Activated T-helper 2 cell treated with anti-CD3 and anti-CD28 coated beads, Interferon-gamma antibody, Interleukin-2, Interleukin-4, amounts not matched to agents 10 μg/mL and 5 μg/mL and 100 μg/mL, durations not matched to agents 14 hours and 24 hours and 36 hours (primary cell): ENCODE results near the gene C2orf42. TPM values are rescaled to one million over a fixed set of nuclear protein-coding genes. Genes with fewer than 3 reads are reported as not detected.
"Not testable (repeated sequence)": the region's sequence is repeated elsewhere in the genome, so short reads cannot be mapped to it uniquely, and the experiment has no call there.

ENCODE experiments used
- DNase-seq: peaks from one replicate; pipeline ENCODE4 v3.0.0; 2021; ENCODE audit warnings: low spot score
- H3K27ac Mint-ChIP-seq: one replicate; pipeline ENCODE4 v1.8.0; 2021; ENCODE audit warnings: mixed read lengths
- H3K27me3 Mint-ChIP-seq: one replicate; pipeline ENCODE4 v1.8.0; 2021; ENCODE audit warnings: low read depth, mixed read lengths
- H3K36me3 Mint-ChIP-seq: one replicate; pipeline ENCODE4 v1.8.0; 2021; ENCODE audit warnings: low read depth, mixed read lengths
- H3K4me1 Mint-ChIP-seq: one replicate; pipeline ENCODE4 v1.8.0; 2021; ENCODE audit warnings: low read depth, mixed read lengths
- H3K4me3 Mint-ChIP-seq: one replicate; pipeline ENCODE4 v1.8.0; 2021; ENCODE audit warnings: low read depth, mild to moderate bottlenecking, moderate library complexity, mixed read lengths
- H3K9me3 Mint-ChIP-seq: one replicate; pipeline ENCODE4 v1.8.0; 2021; ENCODE audit warnings: mixed read lengths
- intact Hi-C: fragments of 100-400 bp; cut with micrococcal nuclease; formaldehyde crosslinking; loops from one replicate; pipeline ENCODE4 v1.15.1; 2023
- total RNA-seq: library from RNA; stranded (reverse); gene quantifications from 2 replicates; pipeline ENCODE4 v1.2.3, GENCODE V29; 2022

C2orf42 gene
- total RNA-seq, 1 donor from 2014 or later, result 24.7 TPM

DNA sequence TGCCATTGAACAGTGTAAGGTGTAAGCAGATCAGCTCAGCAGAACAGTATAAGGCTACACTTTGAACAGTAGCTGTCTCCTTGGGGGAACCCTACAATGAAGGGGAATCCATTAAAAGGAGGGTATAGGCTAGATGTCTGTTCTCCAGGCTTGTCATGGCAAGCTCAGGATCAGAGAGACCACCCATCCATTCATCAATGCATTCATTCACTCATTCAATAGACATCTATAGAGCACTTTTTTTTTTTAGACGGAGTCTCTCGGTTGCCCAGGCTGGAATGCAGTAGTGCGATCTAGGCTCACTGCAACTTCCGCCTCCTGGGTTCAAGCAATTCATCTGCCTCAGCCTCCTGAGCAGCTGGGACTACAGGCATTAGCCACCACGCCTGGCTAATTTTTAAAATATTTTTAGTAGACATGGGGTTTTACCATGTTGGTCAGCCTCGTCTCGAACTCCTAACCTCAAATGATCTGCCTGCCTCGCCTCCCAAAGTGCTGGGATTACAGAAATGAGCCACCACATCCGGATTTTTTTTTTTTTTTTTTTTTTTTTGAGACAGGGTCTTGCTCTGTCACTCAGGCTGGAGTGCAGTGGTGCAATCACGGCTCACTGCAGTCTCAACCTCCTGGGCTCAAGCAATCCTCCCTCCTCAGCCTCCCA lies 56.4 kb downstream of the C2orf42 start:
- H3K36me3 Mint-ChIP-seq, H3K9me3 Mint-ChIP-seq, DNase-seq, H3K27me3 Mint-ChIP-seq: not testable (repeated sequence)
- Mint-ChIP-seq H3K4me1 (peaks cover 60% of the 10 kb centered on the region), H3K27ac (peak overlapping the region; percentile 99), H3K4me3 (peak overlapping the region; percentile 19)
- intact Hi-C loops, result loop anchor here (10.0 kb wide), 2 partner anchors 360 to 490 kb away; partner anchors contain the start of gene AAK1

DNA sequence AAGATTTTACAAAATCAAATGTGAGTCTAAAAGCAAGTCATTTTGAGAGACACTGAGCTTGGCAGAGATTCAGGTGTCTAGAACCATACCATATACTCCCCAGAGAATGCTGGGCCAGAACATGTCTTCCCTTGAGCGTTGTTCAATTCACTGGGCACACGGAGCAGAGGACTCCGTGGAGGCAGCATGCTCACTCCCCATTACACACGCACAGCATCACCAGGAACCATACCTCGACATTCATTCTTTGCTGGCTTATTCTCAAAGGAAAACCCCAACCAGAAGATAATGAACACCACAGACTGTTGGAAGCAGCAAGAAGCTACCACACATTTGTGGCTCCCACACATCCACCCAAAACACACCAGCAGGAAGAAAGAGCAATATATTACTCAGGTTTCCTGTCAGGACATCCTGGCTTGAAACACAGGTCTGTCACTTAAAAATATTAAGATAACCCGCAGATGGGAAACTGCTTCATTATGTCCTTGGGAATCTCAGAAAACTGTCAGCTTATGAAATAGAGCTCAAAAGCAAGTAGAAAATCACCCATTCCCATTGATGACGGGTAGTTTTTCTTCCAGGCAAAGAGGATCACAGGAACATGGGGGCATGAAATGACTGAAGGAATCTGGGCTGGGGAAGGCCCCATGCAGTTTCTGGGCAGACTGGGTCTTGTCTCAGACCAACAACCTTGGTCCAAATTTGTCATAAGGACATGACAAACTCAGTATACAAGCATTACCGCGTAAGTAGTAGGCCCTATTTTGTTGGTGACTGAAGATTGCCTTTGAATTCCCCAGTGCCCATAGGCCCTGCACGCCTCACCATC lies 57.1 kb downstream of the C2orf42 start:
- Mint-ChIP-seq H3K4me3 (peak overlapping the region; percentile 87), H3K9me3 (no peaks in the 10 kb centered on the region), H3K27me3 (no peaks in the 10 kb centered on the region), H3K36me3 (peaks cover 3% of the 10 kb centered on the region), H3K27ac (peak overlapping the region; percentile 99), H3K4me1 (peaks cover 60% of the 10 kb centered on the region)
- intact Hi-C loops, result loop anchor here (1.0 to 10.0 kb wide), 5 partner anchors 8 to 489 kb away; partner anchors contain the start of genes AAK1 and PCBP1
- no peak for DNase-seq

DNA sequence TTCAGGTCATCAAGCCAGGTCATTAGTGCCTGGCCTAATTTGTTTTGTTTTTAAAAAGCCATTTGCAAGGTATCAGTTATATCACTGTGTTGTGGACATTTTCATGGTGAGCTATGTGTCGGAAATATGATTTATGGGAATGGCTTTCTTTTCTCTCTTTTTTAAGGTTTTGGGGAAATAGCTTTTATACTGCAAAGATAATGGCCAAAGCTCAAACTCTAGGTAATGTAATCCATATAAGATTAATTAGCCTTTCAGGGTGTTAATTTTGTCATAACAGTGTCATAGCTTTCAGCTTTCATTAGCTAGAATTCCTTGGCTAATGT lies 57.7 kb downstream of the C2orf42 start:
- H3K27ac Mint-ChIP-seq, result peak overlapping the region; percentile 99
- peaks cover 3% of the 10 kb centered on the region for H3K36me3 Mint-ChIP-seq
- peak overlapping the region; percentile 87 for H3K4me3 Mint-ChIP-seq
- intact Hi-C loops, result loop anchor here (1.0 to 10.0 kb wide), 5 partner anchors 8 to 488 kb away; partner anchors contain the start of genes AAK1 and PCBP1
- peaks cover 61% of the 10 kb centered on the region for H3K4me1 Mint-ChIP-seq
- DNase-seq, result no peak
- H3K27me3 Mint-ChIP-seq, result no peaks in the 10 kb centered on the region
- H3K9me3 Mint-ChIP-seq, result no peaks in the 10 kb centered on the region

DNA sequence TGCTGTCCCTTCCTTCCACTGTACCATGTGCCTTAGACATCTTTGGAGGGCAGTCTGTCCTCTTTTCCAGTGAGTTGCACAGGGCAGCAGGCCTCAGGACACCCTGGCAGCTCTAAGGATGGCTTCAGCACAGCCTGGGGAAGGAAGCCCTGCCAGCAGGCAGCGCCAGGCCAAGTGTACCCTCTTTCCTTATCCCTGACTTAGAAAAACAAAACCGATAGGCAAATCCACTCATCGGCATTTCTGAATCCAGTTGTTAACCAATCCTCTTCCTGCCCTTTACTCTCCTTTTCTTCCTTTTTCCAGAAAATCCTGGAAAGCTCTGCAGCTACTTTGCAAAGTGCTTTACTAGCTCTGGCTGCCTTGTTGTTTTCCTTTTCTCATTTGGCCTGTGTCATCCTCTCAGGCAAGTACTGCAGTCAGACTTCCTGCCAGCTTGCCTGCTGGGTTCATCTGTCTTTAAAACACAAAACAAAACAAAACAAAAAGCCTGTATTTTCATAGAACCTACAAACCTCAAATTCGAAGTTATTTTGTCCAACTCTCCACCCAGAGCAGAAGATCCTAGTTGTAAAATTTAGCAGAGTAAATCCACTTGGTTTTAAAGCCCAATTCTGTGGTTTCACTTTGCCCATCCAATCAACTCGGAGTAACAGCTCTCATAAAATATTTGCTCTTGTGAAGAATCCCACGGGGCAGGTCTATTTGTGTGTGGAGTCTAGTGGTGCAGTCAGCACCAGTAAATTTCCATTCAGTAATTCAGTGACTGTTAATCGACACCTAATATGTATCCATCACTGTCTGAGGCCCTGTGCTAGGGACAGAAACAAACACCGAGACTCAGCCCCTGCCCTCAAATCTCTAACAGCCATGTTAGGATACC lies 58.3 kb downstream of the C2orf42 start:
- peaks cover 1% of the 10 kb centered on the region for H3K36me3 Mint-ChIP-seq
- H3K4me1 Mint-ChIP-seq, result peaks cover 61% of the 10 kb centered on the region
- H3K9me3 Mint-ChIP-seq, result no peaks in the 10 kb centered on the region
- no peak for DNase-seq
- intact Hi-C loops, result loop anchor here (1.0 to 10.0 kb wide), 5 partner anchors 8 to 488 kb away; partner anchors contain the start of genes AAK1 and PCBP1
- peak overlapping the region; percentile 99 for H3K27ac Mint-ChIP-seq
- peak overlapping the region; percentile 87 for H3K4me3 Mint-ChIP-seq
- no peaks in the 10 kb centered on the region for H3K27me3 Mint-ChIP-seq

DNA sequence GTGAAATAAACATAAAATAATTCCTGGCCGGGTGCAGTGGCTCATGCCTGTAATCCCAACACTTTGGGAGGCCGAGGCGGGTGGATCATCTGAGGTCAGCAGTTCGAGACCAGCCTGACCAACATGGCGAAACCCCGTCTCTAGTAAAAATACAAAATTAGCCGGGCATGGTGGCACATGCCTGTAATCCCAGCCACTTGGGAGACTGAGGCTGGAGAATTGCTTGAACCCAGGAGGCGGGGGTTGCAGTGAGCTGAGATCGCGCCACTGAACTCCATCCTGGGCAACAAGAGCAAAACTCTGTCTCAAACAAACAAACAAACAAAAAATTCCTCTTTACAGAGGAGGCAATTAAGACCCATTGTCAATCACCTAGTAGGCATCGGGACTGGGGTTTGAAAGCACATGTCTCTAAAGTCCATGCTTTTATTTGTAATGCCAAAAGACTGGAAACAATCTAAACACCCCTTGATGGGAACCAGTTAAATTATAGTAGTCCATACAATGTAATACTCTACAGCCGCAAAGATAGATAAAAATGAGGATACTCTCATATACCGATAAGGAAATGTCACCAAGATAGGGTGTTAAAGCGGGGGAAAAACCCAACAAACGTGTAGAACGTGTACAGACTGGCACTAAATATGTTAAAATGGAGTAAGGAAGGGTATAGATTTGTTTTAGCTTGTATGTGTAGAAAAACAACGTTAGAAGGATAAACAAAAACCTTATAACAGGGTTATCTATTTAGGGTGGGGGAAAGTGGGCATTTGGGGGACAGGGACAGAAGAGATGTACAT lies 59.3 kb downstream of the C2orf42 start:
- not testable (repeated sequence) for H3K27me3 Mint-ChIP-seq, H3K36me3 Mint-ChIP-seq, DNase-seq, H3K9me3 Mint-ChIP-seq
- Mint-ChIP-seq H3K27ac (peak overlapping the region; percentile 96), H3K4me3 (peak overlapping the region; percentile 75), H3K4me1 (peaks cover 61% of the 10 kb centered on the region)
- intact Hi-C loops, result loop anchor here (2.0 to 10.0 kb wide), 3 partner anchors 45 to 487 kb away; partner anchors contain the start of genes AAK1 and PCBP1

DNA sequence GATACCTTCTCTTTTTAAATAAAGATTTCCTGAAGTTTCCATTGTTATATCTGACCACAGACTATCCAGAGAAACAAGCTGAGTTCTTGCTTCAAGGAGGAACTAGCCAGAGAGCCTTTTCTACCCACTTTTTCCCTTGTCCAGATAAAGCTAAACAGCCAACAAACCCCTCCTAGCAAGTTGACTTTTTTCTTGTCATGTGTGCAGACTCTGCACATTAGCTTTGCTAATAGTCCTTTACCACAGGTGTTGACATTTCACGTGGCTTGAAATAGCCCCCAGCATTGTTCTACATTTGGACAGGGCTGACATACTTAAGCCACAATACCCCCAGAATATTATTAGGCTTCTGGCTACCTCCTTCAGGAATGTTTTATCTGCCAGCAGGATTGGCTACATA lies 62.8 kb downstream of the C2orf42 start:
- H3K9me3 Mint-ChIP-seq, result no peaks in the 10 kb centered on the region
- DNase-seq, result no peak
- no peaks in the 10 kb centered on the region for H3K27me3 Mint-ChIP-seq
- peaks cover 53% of the 10 kb centered on the region for H3K4me1 Mint-ChIP-seq
- intact Hi-C loops, result no loop called here
- H3K27ac Mint-ChIP-seq, result peak overlapping the region; percentile 15
- no peak overlapping the region for H3K4me3 Mint-ChIP-seq
- no peaks in the 10 kb centered on the region for H3K36me3 Mint-ChIP-seq

DNA sequence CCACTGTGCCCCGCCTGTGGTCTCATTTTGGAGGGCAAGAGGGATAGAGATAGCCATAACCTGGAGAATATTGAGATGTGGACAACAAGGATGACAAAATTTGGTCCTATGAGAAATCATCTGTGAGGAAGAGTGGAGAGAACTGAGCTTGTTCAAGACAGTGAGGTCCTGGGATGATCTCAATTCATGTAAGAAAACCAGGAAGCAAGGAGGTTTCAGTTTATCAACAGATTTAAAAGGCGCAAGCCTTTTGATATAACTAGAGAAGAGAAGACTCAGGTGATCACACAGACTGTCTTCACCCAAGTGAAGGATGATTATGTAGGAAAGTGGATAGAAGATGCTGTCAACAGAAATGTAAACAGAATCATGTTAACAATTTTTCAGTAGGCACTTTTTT lies 64.4 kb downstream of the C2orf42 start:
- H3K4me3 Mint-ChIP-seq, result peak overlapping the region; percentile 90

DNA sequence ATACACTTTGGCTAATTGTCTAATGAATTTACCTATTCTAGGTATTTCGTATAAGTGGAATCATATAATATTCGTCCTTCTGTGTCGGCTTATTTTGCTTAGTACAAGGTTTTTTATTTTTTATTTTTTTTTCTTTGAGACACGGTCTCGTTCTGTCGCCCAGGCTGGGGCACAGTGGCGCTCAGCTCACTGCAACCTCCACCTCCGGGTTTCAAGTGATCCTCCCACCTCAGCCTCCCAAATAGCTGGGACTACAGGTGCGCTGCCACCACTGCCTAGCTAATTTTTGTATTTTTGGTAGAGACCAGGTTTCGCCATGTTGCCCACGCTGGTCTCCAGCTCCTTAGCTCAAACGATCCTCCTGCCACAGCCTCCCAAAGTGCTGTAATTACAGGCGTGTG lies 65.3 kb downstream of the C2orf42 start:
- H3K27me3 Mint-ChIP-seq, result no peaks in the 10 kb centered on the region
- no peaks in the 10 kb centered on the region for H3K9me3 Mint-ChIP-seq
- H3K27ac Mint-ChIP-seq, result peak overlapping the region; percentile 98
- H3K4me3 Mint-ChIP-seq, result peak overlapping the region; percentile 90
- intact Hi-C loops, result loop anchor here (2.0 kb wide), 1 partner anchor 31 kb away; no protein-coding TSS in a partner anchor
- no peaks in the 10 kb centered on the region for H3K36me3 Mint-ChIP-seq
- H3K4me1 Mint-ChIP-seq, result peaks cover 57% of the 10 kb centered on the region
- DNase-seq, result no peak

More for the DNA sequence above, 64.4 kb downstream of the C2orf42 start:
- peaks cover 53% of the 10 kb centered on the region for H3K4me1 Mint-ChIP-seq
- no peak for DNase-seq
- H3K9me3 Mint-ChIP-seq, result no peaks in the 10 kb centered on the region
- intact Hi-C loops, result no loop called here
- H3K36me3 Mint-ChIP-seq, result no peaks in the 10 kb centered on the region
- no peaks in the 10 kb centered on the region for H3K27me3 Mint-ChIP-seq
- H3K27ac Mint-ChIP-seq, result peak overlapping the region; percentile 98

DNA sequence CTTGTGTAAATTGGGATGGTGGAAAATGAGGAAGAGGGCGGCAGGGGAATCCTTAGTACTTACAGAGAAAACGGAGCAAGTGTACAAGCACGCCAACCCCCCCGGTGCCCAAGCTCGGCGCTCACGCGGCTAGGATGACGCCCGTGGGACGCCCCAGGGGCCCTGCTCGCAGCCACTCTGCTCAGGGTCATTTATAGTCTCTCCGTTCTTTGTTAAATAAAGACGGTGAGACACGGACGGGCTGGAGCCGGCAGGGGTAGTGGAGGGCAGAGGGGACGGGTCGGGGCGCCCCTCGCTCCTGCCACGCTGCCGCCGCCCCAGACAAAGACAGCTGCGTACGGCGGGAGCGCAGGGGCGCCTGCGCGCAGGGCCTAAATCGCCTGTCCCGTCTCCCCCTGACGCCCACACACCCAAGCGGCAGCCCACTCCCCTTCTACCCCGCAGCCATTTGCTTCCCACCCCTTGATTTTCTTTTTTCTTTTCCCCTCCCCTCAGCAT lies 65.8 kb downstream of the C2orf42 start:
- H3K4me1 Mint-ChIP-seq, result peaks cover 57% of the 10 kb centered on the region
- H3K36me3 Mint-ChIP-seq, result no peaks in the 10 kb centered on the region

DNA sequence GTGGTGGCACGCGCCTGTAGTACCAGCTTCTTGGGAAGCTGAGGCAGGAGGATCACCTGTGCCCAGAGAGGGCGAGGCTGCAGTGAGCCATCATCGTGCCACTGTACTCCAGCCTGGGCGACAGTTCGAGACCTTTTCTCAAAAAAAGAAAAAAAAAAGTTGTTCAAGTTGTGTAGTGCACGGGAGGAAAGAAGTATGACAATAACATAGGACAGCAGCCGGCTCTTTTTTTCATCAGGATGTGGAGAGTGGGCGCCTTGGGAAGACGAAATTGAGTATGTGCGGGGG lies 67.0 kb downstream of the C2orf42 start:
- peak overlapping the region; percentile 98 for H3K27ac Mint-ChIP-seq
- H3K27me3 Mint-ChIP-seq, result no peaks in the 10 kb centered on the region
- H3K4me3 Mint-ChIP-seq, result peak overlapping the region; percentile 90
- H3K36me3 Mint-ChIP-seq, result no peaks in the 10 kb centered on the region
- intact Hi-C loops, result loop anchor here (1.0 to 2.0 kb wide), 5 partner anchors 10 to 36 kb away; partner anchors contain the start of gene PCBP1
- no peak for DNase-seq
- H3K4me1 Mint-ChIP-seq, result peaks cover 58% of the 10 kb centered on the region
- H3K9me3 Mint-ChIP-seq, result no peaks in the 10 kb centered on the region

More for the DNA sequence above, 65.8 kb downstream of the C2orf42 start:
- Mint-ChIP-seq H3K27ac (peak overlapping the region; percentile 98), H3K27me3 (no peaks in the 10 kb centered on the region), H3K4me3 (peak overlapping the region; percentile 90), H3K9me3 (no peaks in the 10 kb centered on the region)
- intact Hi-C loops, result loop anchor here (1.0 to 2.0 kb wide), 5 partner anchors 8 to 38 kb away; partner anchors contain the start of gene PCBP1
- peak; percentile 55 for DNase-seq

DNA sequence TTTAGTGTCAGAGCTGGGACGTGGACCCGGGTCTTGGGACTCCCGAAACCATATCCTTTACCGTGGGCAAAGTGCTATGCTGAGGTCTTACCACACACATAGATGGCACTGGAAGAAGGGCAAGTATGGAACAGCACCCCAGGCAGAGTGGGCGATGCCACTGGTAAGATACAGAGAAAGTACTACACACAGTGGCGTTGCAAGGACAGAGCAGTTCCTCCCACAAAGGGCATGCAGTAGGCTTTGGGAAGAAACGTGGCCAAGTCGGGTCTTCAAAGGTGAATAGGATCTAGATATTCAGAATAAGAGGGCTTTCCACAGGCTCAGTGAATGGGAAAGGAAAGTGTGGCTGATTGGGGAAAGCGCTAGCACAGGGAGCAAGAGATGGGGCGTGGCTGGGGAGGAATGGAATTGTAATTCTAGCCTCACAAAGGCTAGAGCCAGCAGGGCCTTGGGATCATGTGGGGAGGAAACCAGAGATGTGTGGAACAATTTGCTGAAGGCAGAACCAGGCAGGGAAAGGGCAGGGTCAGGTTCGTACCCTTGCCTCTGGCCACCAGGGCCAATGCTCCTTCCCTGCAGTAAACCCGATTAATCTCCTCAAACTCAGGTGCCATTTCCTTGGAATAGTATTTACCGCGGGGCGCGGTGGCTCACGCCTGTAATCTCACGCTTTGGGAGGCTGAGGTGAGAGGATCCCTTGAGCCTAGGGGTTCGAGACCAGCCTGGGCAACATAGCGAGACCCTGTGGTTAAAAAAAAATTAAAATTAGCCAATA lies 67.6 kb downstream of the C2orf42 start:
- Mint-ChIP-seq H3K9me3 (no peaks in the 10 kb centered on the region), H3K4me1 (peaks cover 57% of the 10 kb centered on the region), H3K27ac (peak overlapping the region; percentile 98), H3K4me3 (peak overlapping the region; percentile 90), H3K36me3 (no peaks in the 10 kb centered on the region), H3K27me3 (no peaks in the 10 kb centered on the region)
- no peak for DNase-seq
- intact Hi-C loops, result no loop called here
